GM19099 (cell line): Measurements from ENCODE around the gene NAALADL2.

Experiments used
- POLR2A ChIP-seq: IDR thresholded peaks from 3 replicates; pipeline ENCODE4 v1.6.1; 2011; ENCODE audit warnings: low read depth; ENCODE audit not compliant: insufficient read length; ENCODE audit errors: extremely low read depth

Gene NAALADL2

GRCh38 chr3:175215833-175216232, 356.7 kb downstream of the NAALADL2 start:
- no peak for TF ChIP-seq POLR2A

GRCh38 chr3:175222356-175222755, 363.2 kb downstream of the NAALADL2 start:
- no peak for TF ChIP-seq POLR2A

- TF ChIP-seq POLR2A: no peak
Observed at GRCh38 chr3:175224051-175224450, 364.9 kb downstream of the NAALADL2 start.

- no peak for TF ChIP-seq POLR2A
Observed at GRCh38 chr3:175226444-175226843, 367.3 kb downstream of the NAALADL2 start.

GRCh38 chr3:175227126-175227525, 368.0 kb downstream of the NAALADL2 start:
- TF ChIP-seq POLR2A: no peak

DNA sequence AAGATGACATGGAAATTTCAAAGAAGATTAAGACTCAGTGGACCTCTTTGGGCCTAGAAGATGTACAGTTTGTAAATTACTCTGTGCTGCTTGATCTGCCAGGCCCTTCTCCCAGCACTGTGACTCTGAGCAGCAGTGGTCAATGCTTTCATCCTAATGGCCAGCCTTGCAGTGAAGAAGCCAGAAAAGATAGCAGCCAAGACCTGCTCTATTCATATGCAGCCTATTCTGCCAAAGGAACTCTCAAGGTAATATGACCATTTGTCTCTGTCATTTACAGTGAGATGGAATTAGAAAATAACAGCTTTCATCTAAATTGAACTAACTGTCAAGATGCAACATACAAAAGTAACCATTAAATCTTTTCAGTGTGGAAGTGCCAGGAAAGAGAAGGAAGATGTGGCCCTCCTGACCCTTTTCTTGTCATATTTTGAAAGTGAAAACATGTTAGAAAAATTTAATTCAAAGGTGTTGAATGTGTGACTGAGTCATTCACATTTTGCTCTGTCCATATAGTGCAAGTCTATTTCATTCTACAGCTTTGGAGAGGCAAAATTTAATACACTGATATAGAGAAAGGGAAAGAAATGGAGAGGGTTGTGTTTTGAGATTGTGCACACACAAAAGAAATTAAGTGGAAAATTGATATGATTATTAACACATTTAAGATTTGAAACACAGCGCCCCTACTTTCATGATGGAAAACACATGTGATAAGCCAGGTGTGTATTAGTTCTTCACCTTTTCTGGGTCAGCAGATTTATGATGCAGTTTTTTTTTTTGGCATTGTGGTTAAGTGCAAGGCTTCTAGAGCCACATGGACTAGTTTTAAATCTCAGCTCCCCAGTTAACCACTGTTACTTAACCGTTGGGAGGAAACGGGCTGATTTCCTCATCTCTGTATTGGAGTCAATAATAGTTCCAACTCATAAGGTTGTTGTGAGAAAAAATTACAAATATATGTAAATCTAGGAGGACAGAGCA, 375.1 kb downstream of the NAALADL2 start:
- TF ChIP-seq POLR2A: no peak

DNA sequence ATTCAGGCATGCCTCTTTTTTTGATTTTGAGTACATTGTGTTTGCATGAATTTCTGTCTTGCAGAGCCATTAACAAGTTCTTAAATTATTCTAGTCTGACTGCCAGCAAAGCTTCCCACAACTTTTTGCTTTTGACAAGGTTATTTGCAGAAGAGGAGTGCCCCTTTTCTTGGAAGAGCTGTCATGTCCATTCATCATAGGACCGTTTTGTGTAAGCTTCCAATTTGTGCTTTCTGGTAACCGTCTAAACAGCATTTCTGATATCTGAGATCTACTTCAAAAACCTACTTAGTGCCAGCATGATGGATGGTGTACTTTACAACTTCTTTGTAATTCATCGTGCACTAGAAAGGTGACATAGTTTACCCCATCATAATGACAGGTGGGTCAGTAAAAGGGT, 379.7 kb downstream of the NAALADL2 start:
- no peak for TF ChIP-seq POLR2A

GRCh38 chr3:175240921-175241320, 381.8 kb downstream of the NAALADL2 start:
- TF ChIP-seq POLR2A: no peak

DNA sequence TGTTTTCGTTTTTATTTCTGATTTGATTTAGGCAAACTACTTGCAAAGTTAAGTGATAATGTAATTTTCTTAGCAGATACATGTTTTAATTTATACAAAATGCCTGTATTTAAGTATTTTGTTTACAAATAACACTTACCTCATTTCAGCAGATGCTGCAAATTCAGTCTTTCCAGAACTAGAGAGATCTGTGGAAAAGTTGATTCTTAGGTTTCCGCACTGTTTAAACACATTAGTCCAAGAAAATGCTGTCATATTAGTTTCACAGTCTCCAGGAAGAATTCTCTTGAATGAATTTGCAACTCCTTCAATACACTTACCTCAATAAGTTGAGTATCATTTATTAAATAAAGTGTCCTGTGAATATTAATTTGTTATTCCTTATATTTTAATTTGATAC, 383.1 kb downstream of the NAALADL2 start:
- TF ChIP-seq POLR2A: no peak

DNA sequence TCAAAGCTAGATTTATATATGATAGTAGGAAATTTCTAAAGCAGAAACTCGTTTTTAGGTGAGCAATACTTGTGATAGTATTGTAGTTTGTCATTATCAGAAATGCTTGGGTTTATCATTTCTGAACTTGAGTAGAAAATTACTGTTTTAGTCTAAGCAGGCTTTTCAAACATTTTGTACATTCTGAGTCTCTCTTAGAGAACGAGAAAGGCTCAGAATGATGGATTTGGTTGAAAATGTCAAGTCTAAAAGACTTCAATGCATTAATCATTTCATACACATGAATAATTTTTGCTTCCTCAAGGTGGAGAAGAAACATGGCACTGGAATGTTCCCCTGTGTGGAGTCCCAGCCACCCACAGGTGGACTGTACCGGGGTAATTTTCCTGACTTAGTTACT, 387.1 kb downstream of the NAALADL2 start:
- TF ChIP-seq POLR2A: no peak

- TF ChIP-seq POLR2A: no peak
Observed at GRCh38 chr3:175246766-175247165, 387.6 kb downstream of the NAALADL2 start.

DNA sequence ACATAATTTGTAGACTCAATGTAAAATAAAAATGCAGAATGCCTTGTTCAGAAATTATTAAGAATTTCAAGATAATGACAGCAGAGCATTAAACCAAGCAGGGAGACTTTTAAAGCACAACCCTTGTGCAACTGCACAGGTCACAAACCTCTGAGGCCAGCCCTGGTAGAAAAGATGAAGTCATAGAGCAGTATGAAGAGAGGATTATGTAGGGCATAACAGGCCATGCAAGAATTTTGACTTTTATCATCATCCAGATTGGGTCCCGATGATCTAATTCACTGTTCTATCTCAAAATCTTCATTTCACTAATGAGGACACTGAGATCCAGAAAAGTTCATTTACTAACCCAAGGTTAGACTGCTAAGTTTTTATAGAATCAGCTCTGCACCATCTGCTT, 388.5 kb downstream of the NAALADL2 start:
- no peak for TF ChIP-seq POLR2A

DNA sequence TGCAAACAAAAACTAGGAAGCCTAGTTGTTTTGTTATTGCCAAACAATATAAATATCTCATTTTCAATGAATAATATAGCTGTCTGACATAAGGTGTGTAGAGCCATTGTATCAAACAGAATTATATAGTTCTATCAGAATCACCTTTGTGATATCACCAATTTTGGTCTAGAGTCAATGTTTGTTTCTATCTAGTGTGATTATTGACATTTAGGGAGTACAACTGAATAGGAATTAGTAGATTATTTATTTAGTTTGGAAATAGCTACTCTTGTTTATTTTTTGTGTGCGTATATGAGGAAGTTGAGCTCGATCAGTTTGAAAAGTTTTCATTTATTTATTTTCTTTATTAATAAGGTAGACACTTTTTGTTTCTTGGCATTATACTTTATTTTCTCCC, 389.7 kb downstream of the NAALADL2 start:
- no peak for TF ChIP-seq POLR2A

DNA sequence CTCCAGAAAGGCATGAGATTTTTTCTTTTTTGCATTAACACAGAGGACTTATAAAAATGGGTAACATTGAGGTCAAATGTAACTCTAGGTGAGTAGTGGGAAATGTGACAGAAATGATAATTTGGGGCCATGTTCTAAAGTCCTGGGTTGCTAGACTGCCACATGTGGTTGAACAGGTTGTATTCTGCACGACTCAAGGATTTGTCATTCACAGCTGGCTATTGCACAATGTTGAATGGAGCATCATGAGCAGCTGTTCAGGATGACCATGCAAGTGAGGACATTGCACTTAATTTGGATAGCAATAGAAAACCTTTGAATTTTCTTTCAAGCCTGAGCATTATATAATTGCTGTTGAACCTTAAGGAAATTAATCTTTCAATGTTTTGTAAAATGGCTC, 396.6 kb downstream of the NAALADL2 start:
- no peak for TF ChIP-seq POLR2A

DNA sequence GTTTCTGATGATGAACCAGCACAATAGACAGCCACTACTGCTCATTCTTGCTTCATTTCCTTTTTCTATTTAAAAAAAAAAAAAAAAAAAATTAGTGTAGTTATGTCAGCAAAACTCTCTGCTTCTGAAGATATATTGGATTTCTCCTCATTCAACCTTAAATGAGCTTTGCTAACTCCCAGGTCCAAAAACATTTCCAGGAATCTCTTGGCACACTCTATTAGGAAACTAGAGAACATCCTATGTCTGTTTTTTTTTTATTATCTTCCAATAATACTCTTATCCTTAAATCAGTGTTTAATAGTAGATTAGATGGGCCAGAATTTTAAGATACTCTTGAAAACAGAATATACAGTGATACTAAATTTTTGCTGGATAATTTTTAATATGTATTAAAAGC, 398.0 kb downstream of the NAALADL2 start:
- TF ChIP-seq POLR2A: no peak

- TF ChIP-seq POLR2A: no peak
Observed at GRCh38 chr3:175258763-175259162, 399.6 kb downstream of the NAALADL2 start.
